Spleen (tissue), 11 donors: ENCODE results near the gene RFPL1. TPM values are rescaled to one million over a fixed set of nuclear protein-coding genes. Genes with fewer than 3 reads are reported as not detected.
A peak's percentile ranks its signal among the peaks of the same experiment; 100 is the strongest.
"Not testable (repeated sequence)": the region's sequence is repeated elsewhere in the genome, so short reads cannot be mapped to it uniquely, and the experiment has no call there.

ENCODE experiments used
- DNase-seq: peaks from one replicate; pipeline ENCODE4 v3.0.0-alpha.2; 2020
- H3K27ac ChIP-seq, 8 donors: fragments of 200-600 bp; sonication (generic) in 7 of 8; 1 replicate in 4 of 8; 2 replicates in 4 of 8; pipeline versions ENCODE4 v1.5.0 to v1.8.0; 2016 to 2021; ENCODE audit warnings: inconsistent platforms in 4 of 8, mild to moderate bottlenecking in 4 of 8, moderate library complexity in 1 of 8
- H3K27me3 ChIP-seq, 7 donors: fragments of 200-600 bp; sonication (generic) in 6 of 7; replicated peaks in 1 of 7; 1 replicate in 4 of 7; 2 replicates in 3 of 7; pipeline versions ENCODE4 v1.5.0 to v1.8.0; 2016 to 2021; ENCODE audit warnings: inconsistent platforms in 3 of 7, mild to moderate bottlenecking in 1 of 7
- H3K36me3 ChIP-seq, 6 donors: fragments of 200-600 bp; sonication (generic) in 5 of 6; 1 replicate in 4 of 6; 2 replicates in 2 of 6; pipeline versions ENCODE4 v1.5.0 to v1.8.0; 2016 to 2021; ENCODE audit warnings: inconsistent platforms in 2 of 6
- H3K4me1 ChIP-seq, 6 donors: fragments of 200-600 bp; sonication (generic) in 5 of 6; 1 replicate in 3 of 6; 2 replicates in 3 of 6; pipeline versions ENCODE4 v1.5.0 to v1.8.0; 2016 to 2021; ENCODE audit warnings: inconsistent platforms in 3 of 6
- H3K4me3 ChIP-seq, 8 donors: fragments of 200-600 bp; sonication (generic) in 7 of 8; 1 replicate in 4 of 8; 2 replicates in 4 of 8; pipeline versions ENCODE4 v1.5.0 to v1.8.0; 2016 to 2021; ENCODE audit warnings: inconsistent platforms in 4 of 8, mild to moderate bottlenecking in 4 of 8, moderate library complexity in 2 of 8
- H3K9me3 ChIP-seq, 8 donors: fragments of 200-600 bp; sonication (generic) in 7 of 8; 1 replicate in 4 of 8; 2 replicates in 4 of 8; pipeline versions ENCODE4 v1.5.0 to v1.8.0; 2016 to 2021; ENCODE audit warnings: inconsistent platforms in 4 of 8
- CTCF ChIP-seq, 11 experiments: fragments of 200-600 bp in 7 of 11; fragments of 450-650 bp in 4 of 11; sonication (generic) in 4 of 11; IDR thresholded peaks in 8 of 11; conservative IDR thresholded peaks in 3 of 11; 1 replicate in 7 of 11; 2 replicates in 4 of 11; pipeline versions ENCODE4 v1.4.0 to v1.8.0; 2016 to 2021; ENCODE audit warnings: antibody characterized with exemption in 11 of 11, inconsistent platforms in 4 of 11, mild to moderate bottlenecking in 1 of 11
- POLR2A ChIP-seq, 3 donors: fragments of 450-650 bp; IDR thresholded peaks; one replicate each; pipeline ENCODE4 v1.5.1; 2017; ENCODE audit warnings: antibody characterized with exemption in 3 of 3, mild to moderate bottlenecking in 1 of 3
- POLR2AphosphoS5 ChIP-seq, 3 donors: sonication (generic); formaldehyde crosslinking; IDR thresholded peaks; one replicate each; pipeline ENCODE4 v1.5.1; 2017; ENCODE audit warnings: antibody characterized with exemption in 3 of 3
- WGBS, 5 donors: extraction: QIAGEN DNeasy Blood & Tissue Kit in 3 of 5; methylation state at CpG; one replicate each; pipeline versions ENCODE4 v1.1.5 to v1.1.7; 2013 to 2018; 5-methylcytosine and 5-hydroxymethylcytosine counted together
- intact Hi-C: fragments of 100-400 bp; cut with DNase I; formaldehyde crosslinking; loops from one replicate; pipeline ENCODE4 v1.15.0; 2023; ENCODE audit warnings: low total_unique reads
- polyA plus RNA-seq, 3 donors: library from polyadenylated mRNA; stranded (reverse); fragments of 200-250 nt; gene quantifications; one replicate each; pipeline ENCODE4 v1.2.1, GENCODE V29; 2013
- total RNA-seq, 7 donors: library from RNA; depleted of rRNA in 3 of 7; stranded (reverse); fragments of >200 nt in 3 of 7; fragmentation: NEBNext Ultra II Directional in 4 of 7; extraction: Animal tissue kit (Norgen Biotek cat#: 25700) in 4 of 7; gene quantifications; one replicate each; pipeline versions ENCODE4 v1.1.0 to v1.2.1, GENCODE V29; 2016 to 2021
- donor health status: healthy with polysubstance abuse.
- donor health status: DM: no; HTN: no; CAD: no; lungs with moderate emphysema.
- donor health status: DM: no; HTN: no; CAD: no.
- donor health status: Bipolar disorder and iron deficiency.
- donor health status: healthy.
- donor health status: DM: no; HTN: no; CAD: no.
- donor health status: DM: yes; HTN: yes; CAD: no.

Gene RFPL1
- total and polyA plus RNA-seq, 10 donors, result 0.03 to 1.4 (median 0.11) TPM; not detected in 5

- H3K27me3 ChIP-seq, H3K36me3 ChIP-seq, H3K9me3 ChIP-seq, intact Hi-C loops: not testable (repeated sequence)
- 26 to 40% (median 26%) methylated on average over 23 of the region's 23 CpGs for WGBS, 5 donors
- peak; percentile 85 for DNase-seq
- Histone ChIP-seq H3K27ac (peak overlapping the region; percentile 75 to 89 (median 82)), H3K4me1 (peaks cover 6 to 48% (median 21%) of the 10 kb centered on the region in 6 donors), H3K4me3 (peak overlapping the region; percentile 48 to 67 (median 58))
- TF ChIP-seq POLR2AphosphoS5 (IDR thresholded peaks at IDR 0.05), result peak; percentile 17 to 48 (median 30)
Measured at GRCh38 chr22:29414951-29415591, 23.3 kb upstream of the RFPL1 start.

- H3K27ac ChIP-seq, H3K36me3 ChIP-seq, H3K9me3 ChIP-seq, DNase-seq, intact Hi-C loops, H3K27me3 ChIP-seq, H3K4me3 ChIP-seq: not testable (repeated sequence)
- peaks cover 6 to 40% (median 21%) of the 10 kb centered on the region in 6 donors for H3K4me1 ChIP-seq
- 70 to 76% (median 72%) methylated on average over 5 of the region's 5 CpGs for WGBS, 5 donors
Measured at GRCh38 chr22:29418704-29419103, 19.7 kb upstream of the RFPL1 start.

- no peak for TF ChIP-seq POLR2AphosphoS5 (IDR thresholded peaks at IDR 0.05)
- no peak for TF ChIP-seq POLR2A (IDR thresholded peaks at IDR 0.05)
- TF ChIP-seq CTCF (IDR thresholded peaks at IDR 0.05 in 8 of 11, conservative IDR thresholded peaks at IDR 0.05 in 3 of 11), result no peak
- H3K4me3 ChIP-seq, result no peak overlapping the region
- 92 to 96% (median 94%) methylated on average over 7 of the region's 7 CpGs for WGBS, 5 donors
- H3K27ac ChIP-seq, result no peak overlapping the region
- H3K27me3 ChIP-seq, result no peaks in the 10 kb centered on the region
- H3K4me1 ChIP-seq, result peaks cover 0 to 6% (median 0%) of the 10 kb centered on the region in 6 donors
- intact Hi-C loops, result no loop called here
- no peak for DNase-seq
- no peaks in the 10 kb centered on the region for H3K36me3 ChIP-seq
- H3K9me3 ChIP-seq, result no peaks in the 10 kb centered on the region
Measured at GRCh38 chr22:29426476-29426875, 11.9 kb upstream of the RFPL1 start.

GRCh38 chr22:29427176-29427760, 11.1 kb upstream of the RFPL1 start:
- intact Hi-C loops, result no loop called here
- no peak for DNase-seq
- H3K36me3 ChIP-seq, result no peaks in the 10 kb centered on the region
- H3K4me3 ChIP-seq, result no peak overlapping the region
- no peak for TF ChIP-seq POLR2AphosphoS5 (IDR thresholded peaks at IDR 0.05)
- TF ChIP-seq CTCF (IDR thresholded peaks at IDR 0.05 in 8 of 11, conservative IDR thresholded peaks at IDR 0.05 in 3 of 11), result no peak
- TF ChIP-seq POLR2A (IDR thresholded peaks at IDR 0.05), result no peak
- H3K4me1 ChIP-seq, result peaks cover 0 to 1% (median 0%) of the 10 kb centered on the region in 6 donors
- H3K9me3 ChIP-seq, result no peaks in the 10 kb centered on the region
- no peaks in the 10 kb centered on the region for H3K27me3 ChIP-seq
- 78 to 92% (median 87%) methylated on average over 2 of the region's 2 CpGs for WGBS, 5 donors
- no peak overlapping the region for H3K27ac ChIP-seq

GRCh38 chr22:29431986-29432385, 6.4 kb upstream of the RFPL1 start:
- 68 to 85% (median 78%) methylated on average over 5 of the region's 5 CpGs for WGBS, 5 donors
- H3K9me3 ChIP-seq, result no peaks in the 10 kb centered on the region

More at GRCh38 chr22:29431986-29432385, 6.4 kb upstream of the RFPL1 start:
- Histone ChIP-seq H3K4me3 (no peak overlapping the region), H3K4me1 (no peaks in the 10 kb centered on the region), H3K27me3 (peaks cover 0 to 8% (median 0%) of the 10 kb centered on the region in 7 donors), H3K27ac (no peak overlapping the region), H3K36me3 (no peaks in the 10 kb centered on the region)
- intact Hi-C loops, result no loop called here
- no peak for DNase-seq
- no peak for TF ChIP-seq CTCF (IDR thresholded peaks at IDR 0.05 in 8 of 11, conservative IDR thresholded peaks at IDR 0.05 in 3 of 11)
- no peak for TF ChIP-seq POLR2AphosphoS5 (IDR thresholded peaks at IDR 0.05)
- TF ChIP-seq POLR2A (IDR thresholded peaks at IDR 0.05), result no peak
